HG02884 (cell line): ENCODE data around the gene GALNT12.

Source experiments
- ATAC-seq: cut with Tn5 transposase; IDR thresholded peaks from one replicate; pipeline ENCODE4 v1.9.1; 2021; ENCODE audit warnings: mild to moderate bottlenecking, moderate library complexity; ENCODE audit not compliant: unreplicated experiment

Gene GALNT12

DNA sequence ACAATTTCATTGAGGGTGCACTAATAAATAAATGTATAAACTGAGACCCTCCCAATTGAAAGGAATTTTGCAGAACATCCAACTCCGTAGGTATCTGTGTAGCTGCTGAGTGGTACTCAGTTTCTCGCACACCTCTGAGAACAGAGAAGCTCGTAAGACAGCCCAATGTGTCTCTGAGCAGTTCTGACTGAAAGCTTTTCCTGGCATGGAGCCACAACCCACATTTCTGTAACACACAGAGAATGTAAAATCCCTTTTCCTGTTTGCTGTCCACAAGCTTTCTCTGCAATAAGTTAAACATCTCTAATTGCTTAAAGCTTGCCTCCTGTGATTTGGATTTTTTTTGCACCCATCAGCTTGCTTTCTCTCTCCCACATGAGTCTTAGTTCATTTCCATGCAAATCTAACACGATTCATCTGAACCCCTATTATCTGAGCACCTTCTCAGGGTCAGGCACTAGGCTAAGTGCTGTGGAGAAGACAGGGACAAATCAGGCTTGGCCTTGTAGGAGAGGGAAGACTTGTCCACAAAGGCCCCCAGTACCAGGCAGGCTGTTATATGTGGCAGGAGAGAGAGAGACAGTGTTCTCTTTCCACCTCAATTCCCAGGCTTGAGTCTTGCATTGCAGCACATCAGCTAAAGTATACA, 92.1 kb downstream of the GALNT12 start:
- ATAC-seq: no peak
